CD4-positive, alpha-beta T cell treated with Interleukin-6 for 4 hours (primary cell): ENCODE measurements around the gene SOX6.

Source experiments
- DNase-seq: peaks from one replicate; pipeline ENCODE4 v3.0.0-alpha.2; 2020; ENCODE audit warnings: mixed read lengths

The SOX6 gene

DNA sequence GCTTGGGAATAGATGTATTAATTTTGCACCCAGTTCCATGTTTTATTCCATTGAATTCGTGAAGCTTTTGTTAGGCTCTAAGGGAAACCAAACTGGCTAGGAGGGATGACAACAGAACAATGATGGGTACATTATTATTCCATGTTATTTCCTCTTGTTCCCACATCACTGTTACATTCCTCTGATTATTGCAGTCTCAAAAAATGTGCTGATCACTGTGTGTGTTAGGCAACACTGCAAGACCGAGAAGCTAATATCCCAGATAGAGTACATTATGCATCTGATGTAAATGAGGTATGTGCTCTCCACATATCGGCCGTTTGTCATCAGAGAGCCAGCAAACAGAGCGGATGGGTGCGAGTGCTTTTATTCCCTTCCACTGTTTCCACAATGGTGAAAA lies 327.9 kb downstream of the SOX6 start:
- no peak for DNase-seq

DNA sequence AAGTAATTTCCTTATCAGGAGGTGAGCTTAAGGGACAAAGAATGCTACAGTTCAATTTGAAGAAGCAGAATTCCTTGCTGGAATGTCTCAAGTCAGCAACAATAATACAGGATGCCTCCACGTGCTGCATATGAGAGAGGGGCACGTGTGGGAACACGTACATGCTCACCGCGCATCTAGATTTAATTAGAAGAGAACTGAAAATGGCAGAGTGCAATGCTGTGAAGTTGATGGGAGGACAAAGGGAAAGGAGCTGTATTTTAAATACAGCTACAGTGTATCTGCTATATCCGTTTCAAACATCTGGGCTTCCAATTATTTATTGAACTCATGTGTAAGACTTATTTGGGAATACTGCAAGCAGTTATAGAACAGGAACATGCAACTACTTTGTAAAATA lies 328.7 kb downstream of the SOX6 start:
- DNase-seq: no peak

DNA sequence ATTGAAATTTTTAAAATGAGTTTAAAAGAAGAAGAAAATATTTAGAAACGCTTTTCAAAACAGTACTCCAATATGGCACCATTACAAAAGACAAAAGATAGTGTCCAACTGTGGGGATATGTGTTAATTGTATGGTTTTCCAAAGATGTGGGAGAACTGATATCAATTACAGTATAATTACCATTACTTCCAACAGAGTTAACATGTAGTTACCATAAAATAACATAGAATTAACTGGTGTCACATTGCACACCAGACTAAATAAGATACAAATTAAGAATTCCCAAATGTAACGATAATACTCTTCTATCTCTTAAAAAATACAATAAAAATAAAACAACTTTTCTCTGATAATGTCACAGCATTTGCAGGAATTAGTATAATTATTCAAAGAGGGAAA lies 329.5 kb downstream of the SOX6 start:
- no peak for DNase-seq

DNA sequence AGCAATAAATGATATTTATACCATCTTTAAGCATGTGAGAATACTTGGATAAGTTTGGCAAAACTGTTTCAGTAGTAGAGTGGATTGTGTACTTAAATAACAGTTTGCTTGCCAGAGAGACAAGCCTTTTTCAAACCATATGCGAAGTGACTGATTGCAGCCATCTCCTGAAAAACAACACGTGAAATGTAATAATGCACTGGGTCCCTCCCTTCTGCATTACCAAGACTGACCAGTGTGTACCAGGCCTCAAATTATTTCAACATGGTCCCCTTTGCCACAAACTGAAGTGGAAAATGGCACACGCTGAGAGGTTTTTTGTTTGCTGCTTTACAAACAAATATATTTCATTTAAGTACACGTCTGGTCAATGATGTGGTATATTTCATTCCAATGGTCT lies 337.4 kb downstream of the SOX6 start:
- DNase-seq: no peak

DNA sequence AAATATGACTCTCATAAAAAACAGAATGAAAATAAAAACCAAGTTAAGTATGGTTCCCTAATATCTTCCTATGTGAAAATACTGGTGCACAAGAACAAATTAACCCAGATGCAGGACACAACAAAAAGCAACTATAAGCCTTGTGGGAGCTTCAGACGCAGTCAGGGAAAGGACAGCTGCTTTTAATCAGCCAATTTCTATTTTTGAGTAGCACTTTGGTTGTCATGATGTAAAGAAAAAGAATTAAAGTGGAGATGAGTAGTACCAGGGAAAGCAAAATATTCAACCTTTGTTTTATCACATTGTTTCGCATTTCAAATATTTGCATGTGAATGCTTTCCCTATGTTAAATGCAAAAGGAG lies 339.9 kb downstream of the SOX6 start:
- no peak for DNase-seq

DNA sequence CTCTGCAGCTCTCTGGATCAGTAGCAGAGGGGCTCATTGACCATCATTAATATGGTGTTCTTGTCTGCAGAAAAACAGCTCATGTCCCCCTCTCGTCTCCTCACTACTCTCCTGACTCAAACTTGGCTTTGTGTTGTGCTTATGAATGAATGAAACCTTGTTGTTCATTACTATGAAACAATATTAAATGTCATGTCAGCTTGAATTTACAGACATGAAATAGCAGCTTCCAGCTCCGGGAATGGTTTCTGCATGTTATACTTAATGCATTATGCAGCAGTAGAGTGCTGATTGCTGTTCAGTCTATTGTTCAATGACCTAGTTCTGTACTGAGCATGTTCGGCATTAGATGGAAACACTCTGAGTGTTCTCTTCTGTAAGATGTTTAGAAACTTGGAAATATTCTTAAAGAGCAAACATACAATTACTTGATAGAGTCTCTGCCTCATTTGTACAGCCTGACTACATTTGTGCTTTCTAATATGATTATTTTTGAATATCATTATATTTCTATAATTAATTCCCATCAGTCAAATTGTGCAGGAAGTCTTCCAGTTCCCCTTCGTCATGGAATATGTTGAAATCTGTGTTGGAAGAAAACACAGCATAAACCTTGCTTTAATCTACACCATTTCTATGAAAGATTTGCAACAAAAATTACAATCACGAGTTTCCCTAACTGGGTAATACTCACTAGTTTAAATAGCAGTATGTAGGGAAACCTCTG lies 340.4 kb downstream of the SOX6 start:
- DNase-seq: no peak

DNA sequence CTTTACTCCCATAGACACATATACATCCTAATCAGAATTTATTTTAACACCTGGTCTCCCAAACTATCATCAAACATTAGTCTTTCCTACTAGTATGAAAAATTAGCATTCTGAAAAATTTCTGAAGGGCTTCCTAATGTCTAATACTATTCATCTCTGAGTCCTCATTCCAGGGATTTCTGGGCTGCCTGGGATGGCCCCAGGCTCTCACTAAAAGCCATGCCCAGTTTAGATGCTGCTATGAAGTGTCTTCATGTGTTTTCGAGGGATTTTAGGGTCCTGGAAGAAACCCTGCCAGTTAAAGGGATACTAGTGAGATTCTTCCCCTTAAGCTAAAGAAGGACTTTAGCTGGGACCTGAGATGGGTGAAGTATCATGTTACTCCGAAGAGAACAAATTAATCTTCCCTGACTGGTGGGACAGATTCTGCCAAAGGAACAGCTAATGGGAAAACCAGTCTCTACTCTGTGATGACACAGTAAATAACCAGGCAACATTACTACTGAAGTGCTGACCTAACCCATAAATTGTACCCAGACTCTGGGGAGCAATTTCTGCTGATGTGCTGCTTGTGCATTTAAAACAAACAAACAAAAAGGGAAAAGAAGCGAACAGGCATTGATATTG lies 342.6 kb downstream of the SOX6 start:
- no peak for DNase-seq

DNA sequence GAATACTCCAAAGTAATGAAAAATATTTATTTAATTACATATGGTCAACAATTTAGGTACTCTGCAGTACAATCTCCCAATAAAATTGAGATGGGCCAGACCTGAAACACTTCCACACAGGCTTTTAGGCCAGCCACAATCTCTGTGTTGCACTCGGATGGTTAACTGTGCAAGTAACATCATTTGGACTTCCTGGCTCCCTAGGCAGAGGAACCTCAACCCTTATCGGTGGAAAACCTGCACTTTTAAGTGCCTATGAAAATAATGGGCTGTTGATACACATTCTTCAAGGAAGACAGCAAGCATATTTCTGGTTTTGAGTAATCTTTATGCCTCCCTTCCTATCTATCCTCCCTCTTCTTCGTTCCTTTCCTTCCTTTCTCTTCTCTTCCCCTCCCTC lies 343.1 kb downstream of the SOX6 start:
- no peak for DNase-seq

DNA sequence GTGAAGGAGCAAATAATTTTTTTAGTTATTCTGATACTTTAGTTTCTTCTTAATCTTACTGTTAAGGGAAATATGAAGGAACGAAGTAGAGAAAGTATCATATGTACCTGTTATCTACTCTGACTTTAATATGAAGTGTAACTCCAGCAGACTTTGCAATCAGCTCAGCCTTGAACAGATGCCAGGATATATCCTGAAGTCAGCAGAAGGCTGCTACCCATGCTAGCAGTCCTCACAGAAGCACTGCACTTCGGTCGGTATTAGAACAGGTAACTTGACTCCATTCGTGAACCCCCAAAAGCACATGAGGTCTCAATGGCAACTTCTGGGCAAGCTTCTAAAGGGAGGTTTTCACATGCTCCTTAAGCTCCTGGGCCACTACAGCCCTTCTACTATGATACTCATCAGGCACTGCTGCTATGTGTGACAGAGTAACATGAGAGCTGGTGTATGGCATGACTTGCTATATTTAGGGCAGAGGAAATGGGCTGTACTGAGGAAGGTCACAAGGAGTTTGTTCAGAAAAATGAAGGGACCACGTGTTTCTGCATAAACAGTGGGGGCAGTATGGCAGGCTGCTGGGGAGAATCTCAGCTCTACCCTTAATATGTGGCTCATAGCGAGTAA lies 344.1 kb downstream of the SOX6 start:
- no peak for DNase-seq

DNA sequence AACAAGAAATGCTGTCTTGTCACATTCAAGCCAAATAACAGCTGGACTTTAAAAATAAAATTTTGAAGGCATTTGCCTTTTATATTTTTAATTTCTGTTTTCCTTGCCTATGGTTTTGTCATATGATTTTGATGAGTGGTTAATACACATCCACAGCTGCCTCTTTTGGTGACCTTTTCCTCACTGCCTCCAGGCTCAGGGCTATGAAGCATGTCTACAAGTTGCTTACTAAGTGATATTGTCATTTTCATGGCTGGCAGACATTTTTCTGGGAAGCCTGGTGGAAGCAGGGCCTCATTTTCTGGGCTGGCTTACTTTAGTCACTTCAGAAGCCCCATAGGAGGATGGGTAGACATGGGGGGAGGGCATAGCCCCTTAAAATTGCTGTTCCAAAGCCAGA lies 344.9 kb downstream of the SOX6 start:
- no peak for DNase-seq

DNA sequence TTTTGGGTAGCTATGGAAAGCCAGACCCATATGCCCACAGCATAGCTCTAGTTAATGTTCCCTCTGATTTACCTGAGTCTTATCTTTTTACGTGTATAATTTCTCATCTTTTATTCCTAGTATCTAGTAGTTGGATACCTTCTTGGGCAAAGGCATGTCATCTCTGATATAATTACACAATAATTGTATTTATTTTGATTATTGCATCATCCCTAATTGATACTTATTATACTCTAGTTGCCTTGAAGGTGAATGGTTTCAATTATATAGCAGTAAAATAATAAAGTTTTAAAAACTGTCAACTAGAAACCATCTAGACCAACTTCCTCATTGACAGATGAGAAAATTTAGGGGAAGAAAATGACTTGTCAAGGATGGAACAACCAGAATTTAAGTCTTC lies 347.3 kb downstream of the SOX6 start:
- DNase-seq: no peak

DNA sequence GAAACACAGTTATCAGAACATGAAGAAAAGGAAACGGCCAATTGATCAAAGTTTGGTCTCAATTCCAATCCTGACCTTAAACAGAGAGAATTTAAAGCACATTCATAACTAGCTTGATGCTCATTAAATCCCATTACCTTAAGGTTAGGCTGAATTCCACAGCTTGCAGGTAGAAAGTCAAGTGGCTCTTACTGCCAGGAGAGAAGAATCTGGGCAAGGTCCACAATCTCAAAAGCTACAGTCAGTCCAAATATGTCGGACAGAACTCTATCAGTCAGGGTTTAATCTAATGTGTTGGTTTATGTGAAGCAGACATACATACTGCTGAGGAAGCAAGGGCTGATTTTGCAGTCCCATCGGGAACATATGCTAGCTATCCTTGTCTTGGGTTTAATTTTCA lies 348.8 kb downstream of the SOX6 start:
- no peak for DNase-seq

DNA sequence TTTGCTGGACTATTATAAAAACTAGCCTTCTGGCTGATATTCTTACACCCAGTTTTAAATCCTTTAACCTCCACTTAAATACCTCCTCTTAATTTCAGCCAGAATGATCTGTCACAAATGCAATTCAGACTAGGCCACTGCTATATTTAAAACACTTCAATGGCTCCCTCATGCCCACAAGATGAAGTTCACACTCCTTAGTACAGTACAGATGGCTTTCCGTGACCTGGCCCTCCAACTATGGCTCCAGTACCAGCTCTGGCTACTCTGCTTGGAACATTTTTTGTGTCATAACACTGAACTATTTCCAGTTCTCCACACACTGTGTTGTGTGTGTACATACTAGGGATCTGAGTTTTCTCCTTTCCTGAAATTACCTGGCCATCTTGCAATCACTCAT lies 353.4 kb downstream of the SOX6 start:
- no peak for DNase-seq

DNA sequence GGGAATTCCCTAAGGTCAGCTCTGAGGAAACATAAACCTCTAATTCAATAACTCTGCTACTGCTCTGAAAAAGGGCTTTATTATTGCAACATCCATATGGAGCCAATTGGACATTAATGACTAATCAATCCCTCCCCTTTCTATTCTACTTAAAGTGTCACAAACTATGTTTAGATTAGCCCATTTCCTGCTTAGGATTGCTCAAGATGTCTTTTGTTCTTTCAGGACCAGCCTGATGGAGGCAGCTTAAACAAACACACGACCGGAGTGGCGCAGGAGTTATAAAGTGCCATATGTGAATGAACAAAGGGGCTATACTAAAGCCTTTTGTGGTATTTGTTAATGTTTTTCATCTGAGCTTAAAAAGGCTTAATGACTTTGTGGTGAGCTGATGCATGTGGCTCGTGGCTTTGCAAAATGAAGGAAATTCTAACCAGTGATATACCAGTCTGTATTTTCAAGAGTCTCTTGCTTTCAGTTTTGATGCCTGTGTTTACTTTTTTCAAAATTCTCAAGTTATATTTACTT lies 354.4 kb downstream of the SOX6 start:
- DNase-seq: no peak

DNA sequence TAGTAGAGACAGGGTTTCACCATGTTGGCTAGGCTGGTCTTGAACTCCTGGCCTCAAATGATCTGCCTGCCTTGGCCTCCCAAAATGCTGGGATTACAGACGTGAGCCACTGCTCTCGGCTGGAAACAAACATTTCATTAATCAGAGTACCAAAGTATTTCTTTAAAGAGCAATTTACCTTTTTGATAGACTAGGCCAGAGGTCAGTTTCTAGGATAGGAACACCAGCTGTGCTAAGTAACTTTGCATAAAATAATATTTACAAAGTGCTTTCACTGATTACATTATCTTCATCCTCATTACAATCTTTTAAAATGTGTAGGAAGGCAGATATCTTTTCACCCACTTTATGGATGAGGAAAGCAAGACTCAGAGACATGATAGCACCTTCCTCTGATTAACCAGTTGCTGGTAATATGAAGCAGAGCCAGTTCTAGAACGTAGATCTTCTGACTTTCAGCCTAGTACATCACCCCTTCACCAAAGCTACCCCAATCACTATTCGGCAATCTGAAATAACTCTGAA lies 355.2 kb downstream of the SOX6 start:
- no peak for DNase-seq

DNA sequence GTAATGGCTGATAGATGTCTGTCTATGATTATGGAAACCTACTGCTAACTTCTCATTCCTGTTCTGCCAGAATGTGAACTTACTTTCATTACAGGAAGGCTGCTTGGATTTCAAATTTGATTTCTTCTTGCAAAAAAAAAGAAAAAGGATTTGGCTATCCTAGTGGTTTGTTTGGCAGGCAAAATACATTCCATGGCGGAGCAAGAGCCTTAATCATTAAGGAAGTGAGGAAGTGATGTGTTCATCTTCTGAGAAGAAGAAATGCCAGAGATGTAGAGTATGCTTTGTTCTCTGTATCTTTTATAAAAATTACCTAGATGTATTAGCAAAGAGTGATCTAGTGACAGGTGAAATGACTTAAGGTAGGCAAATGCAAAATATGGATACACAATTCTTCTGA lies 356.3 kb downstream of the SOX6 start:
- DNase-seq: no peak

DNA sequence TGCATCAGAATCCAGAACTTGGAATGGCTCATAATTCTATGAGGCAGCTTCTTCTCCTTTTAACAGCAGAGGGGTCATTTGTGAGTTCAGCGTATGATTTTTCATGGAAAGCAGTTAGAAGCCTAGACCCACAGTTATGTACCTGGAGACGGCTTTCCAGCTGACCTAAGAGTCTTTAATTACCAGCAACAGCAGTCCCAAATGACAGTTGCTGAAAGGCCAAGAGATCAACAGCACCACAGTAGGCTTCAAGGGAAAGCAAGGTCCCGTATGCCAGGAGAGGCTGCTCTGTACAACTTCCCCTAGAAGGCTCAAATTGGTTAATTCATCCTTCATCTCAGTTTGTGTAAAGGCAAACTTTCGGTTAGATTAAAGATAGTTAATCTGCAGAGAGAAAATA lies 363.0 kb downstream of the SOX6 start:
- DNase-seq: no peak

DNA sequence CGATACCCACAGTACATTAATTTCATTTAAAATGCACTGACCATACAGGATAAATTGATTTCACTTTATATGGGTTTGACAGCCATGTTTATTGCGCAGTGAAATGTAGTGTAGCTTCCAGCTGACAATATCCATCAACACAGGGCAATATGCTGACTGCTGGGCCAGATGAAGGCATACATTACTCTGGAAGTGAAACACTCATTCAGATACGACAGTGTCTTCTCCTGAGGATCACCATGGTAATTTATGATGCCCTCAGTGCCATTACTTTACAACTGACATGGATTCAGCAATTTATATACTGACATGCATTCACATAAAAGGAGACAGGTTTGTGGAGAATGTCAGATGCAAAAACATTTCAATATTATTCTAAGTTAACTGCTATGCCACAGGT lies 365.1 kb downstream of the SOX6 start:
- no peak for DNase-seq

DNA sequence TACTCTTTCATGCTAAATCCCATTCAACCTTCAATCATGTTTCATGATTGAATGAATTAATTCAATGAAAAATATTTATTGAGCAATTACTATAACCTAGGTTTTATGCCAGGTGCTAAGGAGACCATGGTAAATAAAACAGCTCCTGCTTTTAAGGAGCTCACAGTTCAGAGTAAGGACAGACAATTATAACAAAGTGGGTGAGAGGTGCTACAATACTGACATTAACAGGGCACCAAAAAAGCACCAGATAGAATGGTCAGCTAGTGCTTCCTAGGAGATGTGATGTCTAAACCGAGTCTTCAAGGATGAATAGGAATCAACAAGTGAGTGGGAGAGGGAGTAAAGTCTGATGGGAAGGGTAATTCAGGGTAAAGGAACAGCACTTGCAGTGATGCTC lies 366.7 kb downstream of the SOX6 start:
- DNase-seq: no peak

DNA sequence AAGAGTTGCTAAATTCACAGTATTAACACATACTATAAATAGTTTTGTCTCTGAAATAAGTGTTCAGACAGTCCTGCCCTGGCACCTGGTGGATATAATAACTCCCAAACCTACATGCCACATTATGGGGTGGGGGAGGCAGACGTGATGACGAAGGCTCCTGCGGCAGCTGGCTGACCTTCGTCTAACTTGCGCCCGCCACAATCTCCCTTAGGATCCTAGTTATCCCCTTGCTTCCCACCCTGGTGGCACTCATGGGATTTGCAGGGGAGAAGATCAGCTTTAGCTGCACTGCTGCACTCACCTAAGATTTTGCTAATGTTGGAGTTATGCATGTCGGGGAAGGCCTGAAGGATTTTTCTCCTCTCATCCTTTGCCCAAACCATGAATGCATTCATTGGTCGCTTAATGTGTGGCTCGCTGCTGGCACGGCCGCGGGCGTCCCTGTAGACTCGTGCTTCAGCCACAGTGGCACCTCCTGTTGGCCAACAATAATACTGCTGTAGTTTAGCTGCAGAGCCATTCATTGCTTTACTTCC lies 367.6 kb downstream of the SOX6 start:
- no peak for DNase-seq

DNA sequence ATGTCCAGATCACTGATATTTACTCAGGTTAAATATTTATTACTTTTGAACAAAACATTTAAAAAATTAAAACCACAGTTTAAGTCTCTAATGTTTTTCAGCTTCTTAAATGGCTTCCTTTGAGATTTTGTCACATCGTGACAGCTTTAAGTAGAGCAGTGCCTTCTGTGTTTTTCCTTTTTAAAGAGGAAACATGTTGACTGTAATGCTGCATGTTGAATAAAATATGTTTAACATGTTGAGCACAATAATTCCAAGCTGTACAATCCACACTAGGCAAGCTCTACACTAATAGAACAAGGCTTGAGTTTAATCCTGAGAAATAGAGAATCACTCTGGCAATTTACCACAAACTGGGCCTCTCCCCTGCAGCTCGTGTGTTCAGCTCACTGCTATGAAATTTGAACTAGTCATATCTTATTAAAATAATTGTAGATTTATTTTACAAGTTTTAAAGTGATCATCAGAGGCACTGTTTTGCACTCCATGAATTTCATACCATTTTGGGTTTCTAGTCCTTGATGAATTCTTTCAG lies 368.3 kb downstream of the SOX6 start:
- DNase-seq: no peak

DNA sequence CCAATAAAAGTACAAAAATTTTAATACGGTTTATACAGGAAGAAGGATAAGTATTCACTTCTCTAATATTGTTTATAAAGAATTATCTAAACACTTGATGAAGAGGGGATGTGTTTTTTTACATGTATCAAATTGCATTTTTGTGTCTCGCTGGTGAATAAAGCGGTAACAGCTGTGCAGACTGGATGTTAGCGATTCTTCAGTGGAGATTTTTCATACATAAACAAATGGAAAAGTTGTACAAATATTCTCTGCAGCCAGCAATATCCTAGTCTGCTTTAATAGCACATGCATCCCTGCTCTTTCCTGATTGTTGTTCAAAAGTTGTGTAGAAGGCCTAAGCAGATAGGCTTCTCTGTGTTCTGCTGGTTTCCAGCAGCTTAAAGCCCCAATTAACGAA lies 369.3 kb downstream of the SOX6 start:
- DNase-seq: no peak

DNA sequence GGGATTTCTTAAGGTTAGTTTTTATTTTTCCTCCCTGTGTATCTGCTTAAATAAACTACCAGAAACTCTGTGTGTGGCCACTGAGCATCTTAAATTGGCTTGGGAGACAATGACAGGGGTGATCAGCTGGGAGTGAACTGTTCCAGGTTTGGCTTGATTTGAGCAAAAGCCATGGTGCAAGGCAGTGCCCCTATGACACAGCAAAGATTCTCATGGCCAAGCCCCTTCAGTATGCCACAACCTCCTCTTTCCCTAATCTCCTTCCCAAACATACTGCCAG lies 370.5 kb downstream of the SOX6 start:
- no peak for DNase-seq
